ENCODE results near the gene SUV39H1. TPM values are rescaled to one million over a fixed set of nuclear protein-coding genes. Genes with fewer than 3 reads are reported as not detected.

SUV39H1 gene
- total and polyA plus RNA-seq, 2 of the 13 experiments (the other 11 are each of a cell fraction or from before 2014, with no cell fraction given): 5.2 to 10.1 TPM

GRCh38 chrX:48751343-48751742 lies 54.8 kb downstream of the SUV39H1 start:
- H3K27ac ChIP-seq (ENCODE audit: extremely low read length, insufficient read depth, low read length): no peak overlapping the region
- in situ Hi-C loops (cut with HindIII; ENCODE audit: extremely low pct_ligation_motif_present, low pct_unique_long_range_greater_than_20kb) (no loop called here), intact Hi-C loops (cut with micrococcal nuclease; ENCODE audit: unreplicated experiment) (loop anchor here (10.0 kb wide), 1 partner anchor 117 kb away; no protein-coding TSS in a partner anchor)
- WGBS (ENCODE audit: low lambda C conversion rate): 59% methylated on average over 3 of the region's 3 CpGs
- no peaks in the 10 kb centered on the region for H3K36me3 ChIP-seq (replicated peaks in 1 of 2; ENCODE audit: control insufficient read depth in 1 of 2, insufficient read depth in 2 of 2, low read length in 2 of 2)
- BruUV-seq (replicated peaks): no TSS peak
- CTCF ChIA-PET (ENCODE audit: low intra/inter-chr PET ratio, low total read pairs): no interaction called here
- TF ChIP-seq ZNF121 (CRISPR knock-in tag; IDR thresholded peaks at IDR 0.05): no peak
- no peak for TF ChIP-seq RAD21 (CRISPR knock-in tag; IDR thresholded peaks at IDR 0.05)
- TF ChIP-seq ZZZ3 (CRISPR knock-in tag; IDR thresholded peaks at IDR 0.05; ENCODE audit: borderline replicate concordance): no peak
- TF ChIP-seq ASH2L (IDR thresholded peaks at IDR 0.05; ENCODE audit: insufficient read length, low read depth, low read length): no peak
- H3K4me2 ChIP-seq (ENCODE audit: low read depth, low read length): no peak overlapping the region
- peaks cover 52% of the 10 kb centered on the region for H3K4me1 ChIP-seq (ENCODE audit: insufficient read depth, low read length)
- H2AFZ ChIP-seq (ENCODE audit: low read length): no peak overlapping the region
- no peak overlapping the region for H3K4me3 ChIP-seq (replicated peaks in 1 of 3; ENCODE audit: insufficient read depth in 1 of 3, low read depth in 2 of 3, low read length in 3 of 3)
- no peaks in the 10 kb centered on the region for H3K9me3 ChIP-seq (ENCODE audit: low read length)
- DNase-seq (ENCODE audit: low spot score) (no peak), FAIRE-seq (no peak), ATAC-seq (no peak)
- H3K9ac ChIP-seq (ENCODE audit: insufficient read depth, low read depth, low read length): no peak overlapping the region
- H4K20me1 ChIP-seq (ENCODE audit: insufficient read depth, low read length): no peaks in the 10 kb centered on the region
- POLR2A ChIA-PET: no interaction called here
- no peaks in the 10 kb centered on the region for H3K79me2 ChIP-seq (ENCODE audit: insufficient read depth, low read length)
- no peaks in the 10 kb centered on the region for H3K27me3 ChIP-seq (ENCODE audit: control insufficient read depth in 1 of 2, insufficient read depth in 2 of 2, low read length in 2 of 2)

DNA sequence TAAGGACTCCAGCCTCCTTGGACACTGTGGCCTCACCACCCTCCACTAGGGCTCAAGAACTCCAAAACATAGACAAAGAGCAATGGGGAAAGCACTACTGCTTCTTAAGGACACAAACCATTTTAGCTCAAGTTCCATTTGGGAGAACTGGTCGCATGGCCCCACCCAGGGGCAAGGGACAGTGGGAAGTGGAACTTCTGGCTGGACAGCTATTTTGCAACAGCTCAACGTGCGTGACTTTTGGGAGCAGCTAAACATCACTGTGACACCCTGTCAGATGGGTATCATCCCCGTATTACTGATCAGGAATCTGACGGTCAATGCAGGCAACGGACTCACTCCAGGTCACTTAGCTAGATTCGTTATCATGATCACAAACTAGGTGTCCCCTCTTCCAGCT lies 56.0 kb downstream of the SUV39H1 start:
- Histone ChIP-seq H3K9me3 (ENCODE audit: low read length) (no peaks in the 10 kb centered on the region), H3K4me2 (ENCODE audit: low read depth, low read length) (no peak overlapping the region), H3K4me3 (replicated peaks in 1 of 3; ENCODE audit: insufficient read depth in 1 of 3, low read depth in 2 of 3, low read length in 3 of 3) (no peak overlapping the region), H2AFZ (ENCODE audit: low read length) (no peak overlapping the region), H4K20me1 (ENCODE audit: insufficient read depth, low read length) (no peaks in the 10 kb centered on the region), H3K36me3 (replicated peaks in 1 of 2; ENCODE audit: control insufficient read depth in 1 of 2, insufficient read depth in 2 of 2, low read length in 2 of 2) (no peaks in the 10 kb centered on the region), H3K4me1 (ENCODE audit: insufficient read depth, low read length) (peaks cover 48% of the 10 kb centered on the region), H3K27ac (ENCODE audit: extremely low read length, insufficient read depth, low read length) (no peak overlapping the region), H3K79me2 (ENCODE audit: insufficient read depth, low read length) (no peaks in the 10 kb centered on the region), H3K27me3 (ENCODE audit: control insufficient read depth in 1 of 2, insufficient read depth in 2 of 2, low read length in 2 of 2) (no peaks in the 10 kb centered on the region), H3K9ac (ENCODE audit: insufficient read depth, low read depth, low read length) (no peak overlapping the region)
- CTCF ChIA-PET (ENCODE audit: low intra/inter-chr PET ratio, low total read pairs): no interaction called here
- in situ Hi-C loops (cut with HindIII; ENCODE audit: extremely low pct_ligation_motif_present, low pct_unique_long_range_greater_than_20kb) (no loop called here), intact Hi-C loops (cut with micrococcal nuclease; ENCODE audit: unreplicated experiment) (loop anchor here (10.0 kb wide), 1 partner anchor 118 kb away; no protein-coding TSS in a partner anchor)
- DNase-seq (ENCODE audit: low spot score) (no peak), ATAC-seq (no peak), FAIRE-seq (no peak)
- no peak for TF ChIP-seq ZFX (CRISPR knock-in tag; IDR thresholded peaks at IDR 0.05; ENCODE audit: low read depth)
- no peak for TF ChIP-seq TAF1 (CRISPR knock-in tag; IDR thresholded peaks at IDR 0.05)
- TF ChIP-seq RFXANK (CRISPR knock-in tag; IDR thresholded peaks at IDR 0.05): no peak
- TF ChIP-seq ZNF558 (CRISPR knock-in tag; IDR thresholded peaks at IDR 0.05; ENCODE audit: borderline replicate concordance): no peak
- no peak for TF ChIP-seq ZNF740 (CRISPR knock-in tag; IDR thresholded peaks at IDR 0.05)
- no peak for TF ChIP-seq ZNF34 (CRISPR knock-in tag; IDR thresholded peaks at IDR 0.05; ENCODE audit: borderline replicate concordance)
- POLR2A ChIA-PET: interaction anchor here (1.1 to 1.4 kb wide), 3 partner anchors 15 to 76 kb away, joined by 3 to 5 read pairs (median 3); no protein-coding TSS in a partner anchor
- no TSS peak for BruUV-seq (replicated peaks)
- WGBS (ENCODE audit: low lambda C conversion rate): 0% methylated on average over 1 of the region's 7 CpGs
